A549 (cell line): ENCODE data around the gene MYO9A. TPM values are rescaled to one million over a fixed set of nuclear protein-coding genes. Genes with fewer than 3 reads are reported as not detected.

ENCODE experiments used
- ATAC-seq, 2 experiments: fragments of 200-7000 bp in 1 of 2; fragments of >200 bp in 1 of 2; cut with Nextera tagmentation in 1 of 2; cut with Tn5 transposase in 1 of 2; 3 replicates each; pipeline versions ENCODE4 v1.8.0 to v1.9.1; 2018 to 2020; ENCODE audit warnings: mild to moderate bottlenecking in 1 of 2, moderate library complexity in 1 of 2
- CTCF ChIA-PET: fragments of 300-600 bp; sonication (Branson Sonifier 250); formaldehyde crosslinking; extraction: SDS; loops from one replicate; lab custom pipeline; 2021; ENCODE audit warnings: antibody characterized with exemption, inconsistent platforms; lab: Yijun Ruan, JAX
- POLR2A ChIA-PET: fragments of 350-600 bp; formaldehyde crosslinking; extraction: SDS; loops from one replicate; lab custom pipeline; 2021; ENCODE audit warnings: antibody characterized with exemption, inconsistent platforms; lab: Yijun Ruan, JAX
- DNase-seq, 2 experiments: peaks; one replicate each; pipeline versions ENCODE4 v3.0.0 to v3.0.0-alpha.2; 2011 to 2016; ENCODE audit warnings: low read depth in 1 of 2, low spot score in 1 of 2
- FAIRE-seq: peaks from 2 replicates; lab custom pipeline; 2011; peaks lifted over from hg19 to GRCh38; lab: Jason Lieb, UNC
- H3K27ac ChIP-seq, 2 experiments: fragments of >200 bp; sonication (Bioruptor Twin); formaldehyde crosslinking; 3 replicates each; pipeline ENCODE4 v1.5.1; 2016 to 2017
- H3K4me1 ChIP-seq: fragments of >200 bp; sonication (Bioruptor Twin); formaldehyde crosslinking; 3 replicates; pipeline ENCODE4 v1.6.1; 2016
- H3K4me2 ChIP-seq: fragments of >200 bp; sonication (Bioruptor Twin); formaldehyde crosslinking; 3 replicates; pipeline ENCODE4 v1.6.1; 2016
- H3K4me3 ChIP-seq: fragments of >200 bp; sonication (Bioruptor Twin); formaldehyde crosslinking; 3 replicates; pipeline ENCODE4 v1.5.1; 2016
- H3K9me3 ChIP-seq: fragments of >200 bp; sonication (Bioruptor Twin); formaldehyde crosslinking; 3 replicates; pipeline ENCODE4 v1.6.1; 2016
- BHLHE40 ChIP-seq: IDR thresholded peaks from 2 replicates; pipeline ENCODE4 v1.6.1; 2012; ENCODE audit warnings: low read depth, low read length, inconsistent platforms
- CHD2 ChIP-seq: fragments of 150-350 bp; IDR thresholded peaks from 2 replicates; pipeline ENCODE4 v1.6.1; 2014; ENCODE audit warnings: low read length; ENCODE audit not compliant: partially characterized antibody
- EHF ChIP-seq: fragments of 250-450 bp; sonication (Bioruptor Pico); IDR thresholded peaks from 2 replicates; pipeline ENCODE4 v1.5.0; 2020; ENCODE audit warnings: mild to moderate bottlenecking
- EHMT2 ChIP-seq: fragments of 200-600 bp; sonication (generic); IDR thresholded peaks from 2 replicates; pipeline ENCODE4 v1.6.1; 2016; ENCODE audit warnings: antibody characterized with exemption, low read depth, mild to moderate bottlenecking, moderate library complexity
- FOSL2 ChIP-seq, 2 experiments: fragments of 450-650 bp in 1 of 2; fragments of >200 bp in 1 of 2; sonication (Bioruptor Twin) in 1 of 2; formaldehyde crosslinking; IDR thresholded peaks; 2 replicates each; pipeline versions ENCODE4 v1.5.0 to v1.6.1; 2016 to 2020; ENCODE audit warnings: mild to moderate bottlenecking in 1 of 2, moderate library complexity in 1 of 2
- FOXS1 ChIP-seq: fragments of 250-450 bp; sonication (Bioruptor Pico); IDR thresholded peaks from 2 replicates; pipeline ENCODE4 v1.5.0; 2020; ENCODE audit warnings: mild to moderate bottlenecking, moderate library complexity
- HEYL ChIP-seq: fragments of 250-450 bp; sonication (Bioruptor Pico); IDR thresholded peaks from 2 replicates; pipeline ENCODE4 v1.8.0; 2021; ENCODE audit warnings: mild to moderate bottlenecking, moderate library complexity
- HMGXB4 ChIP-seq: fragments of 250-450 bp; sonication (Bioruptor Pico); IDR thresholded peaks from 2 replicates; pipeline ENCODE4 v1.5.0; 2021; ENCODE audit warnings: mild to moderate bottlenecking, moderate library complexity, borderline replicate concordance
- JUN ChIP-seq, 2 experiments: fragments of >200 bp; sonication (Bioruptor Twin); formaldehyde crosslinking; IDR thresholded peaks; 2 replicates in 1 of 2; 3 replicates in 1 of 2; pipeline ENCODE4 v1.6.1; 2016 to 2017
- KDM1A ChIP-seq: fragments of 200-600 bp; sonication (generic); IDR thresholded peaks from 2 replicates; pipeline ENCODE4 v1.6.1; 2016; ENCODE audit warnings: low read depth, mild to moderate bottlenecking
- MAFK ChIP-seq: fragments of 450-650 bp; IDR thresholded peaks from 2 replicates; pipeline ENCODE4 v1.6.1; 2014; ENCODE audit not compliant: partially characterized antibody
- MAX ChIP-seq: IDR thresholded peaks from 2 replicates; pipeline ENCODE4 v1.6.1; 2012
- PHF8 ChIP-seq: fragments of 200-600 bp; sonication (generic); IDR thresholded peaks from 2 replicates; pipeline ENCODE4 v1.6.1; 2016; ENCODE audit warnings: low read depth, mild to moderate bottlenecking, antibody characterized with exemption, moderate library complexity, borderline replicate concordance
- POLR2A ChIP-seq: IDR thresholded peaks from 2 replicates; pipeline ENCODE4 v1.6.1; 2012; ENCODE audit warnings: mild to moderate bottlenecking, low read length
- RFX5 ChIP-seq: fragments of 450-650 bp; IDR thresholded peaks from 2 replicates; pipeline ENCODE4 v1.7.1; 2014; ENCODE audit warnings: antibody characterized with exemption, mild to moderate bottlenecking, moderate library complexity
- RNF2 ChIP-seq: fragments of 200-600 bp; sonication (generic); IDR thresholded peaks from 2 replicates; pipeline ENCODE4 v1.6.1; 2016; ENCODE audit warnings: low read depth, mild to moderate bottlenecking, antibody characterized with exemption, moderate library complexity, borderline replicate concordance
- TP53 ChIP-seq: fragments of 250-450 bp; sonication (Bioruptor Pico); IDR thresholded peaks from 2 replicates; pipeline ENCODE4 v1.5.0; 2021; ENCODE audit warnings: mild to moderate bottlenecking, moderate library complexity
- ZSCAN20 ChIP-seq: fragments of 250-450 bp; sonication (Bioruptor Pico); IDR thresholded peaks from 2 replicates; pipeline ENCODE4 v1.8.0; 2022; ENCODE audit warnings: mild to moderate bottlenecking, moderate library complexity
- WGBS: methylation state at CpG from one replicate; pipeline ENCODE4 v1.1.6; 2017; ENCODE audit errors: missing lambda C conversion rate; 5-methylcytosine and 5-hydroxymethylcytosine counted together
- polyA plus RNA-seq, 4 experiments: library from polyadenylated mRNA; depleted of rRNA in 3 of 4; stranded (reverse); fragments of >200 nt; fragmentation: RNase III in 1 of 4; extraction: RNeasy Plus Mini Kit Qiagen cat#74134 plus additional on column Dnase treatment in 1 of 4; gene quantifications; 2 replicates in 3 of 4; 3 replicates in 1 of 4; pipeline ENCODE4 v1.2.3, GENCODE V29; 2011 to 2017
- TF ChIP-seq, protein P1 (sequence below): fragments of 450-650 bp; IDR thresholded peaks from 2 replicates; pipeline ENCODE4 v1.6.1; 2014; ENCODE audit warnings: antibody characterized with exemption

The MYO9A gene
- polyA plus RNA-seq, 2 of the 4 experiments (the other 2 are of a cell fraction): 5.9 to 21.9 TPM

- Histone ChIP-seq H3K4me3 (no peak overlapping the region), H3K4me2 (peak overlapping the region; percentile 59; the same call in 1 of the 3 replicates)
- WGBS: 93% methylated on average over 6 of the region's 6 CpGs
- no peak for ATAC-seq
- TF ChIP-seq ZSCAN20 (CRISPR knock-in tag) (no peak), EHF (CRISPR knock-in tag) (peak; percentile 28; the same call in 1 of the 2 replicates)
- TF ChIP-seq, protein P1, sequence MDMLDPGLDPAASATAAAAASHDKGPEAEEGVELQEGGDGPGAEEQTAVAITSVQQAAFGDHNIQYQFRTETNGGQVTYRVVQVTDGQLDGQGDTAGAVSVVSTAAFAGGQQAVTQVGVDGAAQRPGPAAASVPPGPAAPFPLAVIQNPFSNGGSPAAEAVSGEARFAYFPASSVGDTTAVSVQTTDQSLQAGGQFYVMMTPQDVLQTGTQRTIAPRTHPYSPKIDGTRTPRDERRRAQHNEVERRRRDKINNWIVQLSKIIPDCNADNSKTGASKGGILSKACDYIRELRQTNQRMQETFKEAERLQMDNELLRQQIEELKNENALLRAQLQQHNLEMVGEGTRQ: no peak
- TF ChIP-seq, all 56 proteins: peak for 1
- DNase-seq (no peak), FAIRE-seq (no peak)
- POLR2A ChIA-PET: interaction anchor here (1.3 kb wide), 1 partner anchor 339 kb away, joined by 3 read pairs; the partner anchor contains the start of genes MYO9A and SENP8
- Histone ChIP-seq H3K9me3 (no peaks in the 10 kb centered on the region), H3K27ac (peak overlapping the region; percentile 72 to 75), H3K4me1 (peaks cover 26% of the 10 kb centered on the region)
- CTCF ChIA-PET: interaction anchor here (0.6 to 12.5 kb wide), 14 partner anchors 8 to 676 kb away, joined by 3 to 175 read pairs (median 9); no protein-coding TSS in a partner anchor
Observed at GRCh38 chr15:71779073-71779797, 338.7 kb downstream of the MYO9A start.

DNA sequence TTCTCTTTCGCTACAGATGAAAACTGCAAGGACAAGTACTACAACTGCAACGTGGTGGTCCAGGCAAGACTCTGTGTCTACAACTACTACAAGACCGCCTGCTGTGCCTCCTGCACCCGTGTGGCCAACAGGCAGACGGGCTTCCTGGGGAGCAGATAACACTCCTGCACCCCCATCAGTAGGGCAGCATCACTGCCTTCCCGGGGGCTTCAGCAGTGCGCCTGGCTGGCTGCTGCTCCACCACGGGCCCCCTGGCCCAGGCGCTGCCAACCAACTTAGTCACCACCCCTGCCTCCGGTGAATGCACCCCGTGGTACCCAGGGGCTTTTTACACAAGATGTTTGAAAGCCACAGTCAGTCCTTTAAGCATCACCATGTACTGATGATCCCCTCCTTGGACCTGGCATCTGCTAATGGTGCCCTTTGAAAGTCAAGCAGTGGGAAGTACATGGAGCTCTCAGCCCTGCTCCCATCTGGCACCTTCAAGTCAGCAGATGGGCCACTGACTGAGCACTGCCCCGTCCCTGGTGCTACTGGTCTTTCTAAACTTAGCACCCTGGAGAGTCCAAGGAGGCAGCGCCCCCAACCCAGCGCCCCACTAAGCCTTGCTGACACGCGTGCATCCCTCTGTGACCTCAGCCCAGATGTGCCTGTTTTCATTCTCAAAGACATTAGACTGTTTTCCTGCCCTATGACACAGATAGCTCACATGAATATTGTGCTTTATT is 340.6 kb downstream of the MYO9A start:
- no peaks in the 10 kb centered on the region for H3K9me3 ChIP-seq
- DNase-seq (no peak), FAIRE-seq (no peak), ATAC-seq (peak in 1 of 2 experiments; percentile 13; a peak in 1 of 6 replicates)
- no peak overlapping the region for H3K4me2 ChIP-seq
- POLR2A ChIA-PET: no interaction called here
- peak overlapping the region; percentile 10 to 26; a peak in 2 of 6 replicates for H3K27ac ChIP-seq
- no peak overlapping the region for H3K4me3 ChIP-seq
- WGBS: 90% methylated on average over 16 of the region's 16 CpGs
- TF ChIP-seq PHF8: no peak
- no peak for TF ChIP-seq FOSL2 (IDR thresholded peaks at IDR 0.05)
- no peak for TF ChIP-seq FOSL2 (CRISPR knock-in tag; IDR thresholded peaks at IDR 0.05)
- TF ChIP-seq EHMT2: no peak
- TF ChIP-seq BHLHE40: no peak
- TF ChIP-seq ZSCAN20 (CRISPR knock-in tag): no peak
- TF ChIP-seq HEYL: no peak
- no peak for TF ChIP-seq MAX
- TF ChIP-seq FOXS1 (CRISPR knock-in tag): no peak
- no peak for TF ChIP-seq RFX5
- no peak for TF ChIP-seq RNF2
- TF ChIP-seq HMGXB4 (CRISPR knock-in tag): no peak
- TF ChIP-seq CHD2: no peak
- no peak for TF ChIP-seq POLR2A
- CTCF ChIA-PET: interaction anchor here (0.8 to 12.5 kb wide), 7 partner anchors 18 to 378 kb away, joined by 3 to 175 read pairs (median 5); no protein-coding TSS in a partner anchor
- H3K4me1 ChIP-seq: peaks cover 26% of the 10 kb centered on the region

DNA sequence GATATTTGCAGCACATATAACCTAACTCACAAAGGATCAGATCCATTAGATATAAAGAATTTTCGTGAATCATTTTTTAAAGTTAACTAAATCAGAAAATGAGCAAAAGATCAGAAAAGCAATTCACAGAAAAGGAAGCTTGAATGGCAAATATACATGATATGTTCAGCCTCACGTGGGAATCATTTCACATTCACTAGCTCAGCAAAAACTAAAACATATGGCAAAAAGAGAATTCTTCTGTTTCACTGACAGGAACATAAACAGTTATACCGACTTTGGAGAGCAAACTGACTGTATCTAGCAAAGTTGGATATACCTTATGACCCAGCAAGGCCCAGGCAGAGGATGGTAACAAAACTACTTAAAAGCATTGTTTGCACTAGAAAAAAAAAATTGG is 341.6 kb downstream of the MYO9A start:
- Histone ChIP-seq H3K9me3 (no peaks in the 10 kb centered on the region), H3K27ac (peak overlapping the region in 1 of 2 experiments; percentile 11; a peak in 1 of 6 replicates), H3K4me2 (no peak overlapping the region), H3K4me1 (peaks cover 26% of the 10 kb centered on the region), H3K4me3 (no peak overlapping the region)
- WGBS: 79% methylated on average over 3 of the region's 3 CpGs
- FAIRE-seq (peak; percentile 46), ATAC-seq (no peak), DNase-seq (no peak)
- ChIA-PET POLR2A (no interaction called here), CTCF (interaction anchor here (0.9 to 12.5 kb wide), 4 partner anchors 23 to 379 kb away, joined by 3 to 175 read pairs (median 8); no protein-coding TSS in a partner anchor)
- TF ChIP-seq MAFK: peak; percentile 66
- TF ChIP-seq KDM1A: no peak
- no peak for TF ChIP-seq JUN (IDR thresholded peaks at IDR 0.05)
- TF ChIP-seq TP53: no peak
